Measurements from ENCODE around the gene CRISP3. TPM values are rescaled to one million over a fixed set of nuclear protein-coding genes. Genes with fewer than 3 reads are reported as not detected.

The CRISP3 gene
- not detected in 2 replicates for total RNA-seq

GRCh38 chr6:49744259-49744658, at the start of gene CRISP3:
TSS of gene CRISP3 (minus strand) at chr6:49744388. CDS start at chr6:49744367, 21 bp downstream.
- Histone ChIP-seq H4K20me1 (ENCODE audit: insufficient read depth, low read length) (no peaks in the 10 kb centered on the region), H3K27me3 (ENCODE audit: insufficient read depth, low read length) (no peaks in the 10 kb centered on the region), H3K27ac (ENCODE audit: low read depth, low read length) (no peak within 1 kb of the TSS), H3K9me3 (ENCODE audit: low read depth, low read length) (no peaks in the 10 kb centered on the region), H3K4me2 (ENCODE audit: insufficient read depth, low read length) (no peak within 1 kb of the TSS), H2AFZ (ENCODE audit: low read length) (no peak within 1 kb of the TSS), H3K36me3 (ENCODE audit: insufficient read depth, low read length) (no peaks in the 10 kb centered on the region), H3K4me1 (ENCODE audit: insufficient read depth, low read length) (no peaks in the 10 kb centered on the region), H3K79me2 (ENCODE audit: insufficient read depth, low read length) (no peaks in the 10 kb centered on the region), H3K4me3 (ENCODE audit: insufficient read depth, low read length) (no peak within 1 kb of the TSS)
- no peak for TF ChIP-seq CTCF (IDR thresholded peaks at IDR 0.05; ENCODE audit: extremely low read depth, low read depth, low read length)
- DNase-seq (ENCODE audit: insufficient read length, low spot score, missing footprints), result no peak

- H3K36me3 ChIP-seq (ENCODE audit: insufficient read depth, low read length), result no peaks in the 10 kb centered on the region
- H4K20me1 ChIP-seq (ENCODE audit: insufficient read depth, low read length), result no peaks in the 10 kb centered on the region
- no peak for DNase-seq (ENCODE audit: insufficient read length, low spot score, missing footprints)
- TF ChIP-seq CTCF (IDR thresholded peaks at IDR 0.05; ENCODE audit: extremely low read depth, low read depth, low read length), result no peak
- no peak overlapping the region for H2AFZ ChIP-seq (ENCODE audit: low read length)
- no peak overlapping the region for H3K4me3 ChIP-seq (ENCODE audit: insufficient read depth, low read length)
- H3K27ac ChIP-seq (ENCODE audit: low read depth, low read length), result no peak overlapping the region
- no peaks in the 10 kb centered on the region for H3K4me1 ChIP-seq (ENCODE audit: insufficient read depth, low read length)
- H3K27me3 ChIP-seq (ENCODE audit: insufficient read depth, low read length), result no peaks in the 10 kb centered on the region
- H3K4me2 ChIP-seq (ENCODE audit: insufficient read depth, low read length), result no peak overlapping the region
- H3K9me3 ChIP-seq (ENCODE audit: low read depth, low read length), result no peaks in the 10 kb centered on the region
- H3K79me2 ChIP-seq (ENCODE audit: insufficient read depth, low read length), result no peaks in the 10 kb centered on the region
Measured at GRCh38 chr6:49790341-49790740, 46.2 kb upstream of the CRISP3 start.

GRCh38 chr6:49787176-49787575, 43.0 kb upstream of the CRISP3 start, which contains the start of gene PGK2:
TSS of gene PGK2 (minus strand) at chr6:49787285. CDS start at chr6:49787187, 98 bp downstream.
- no peak for TF ChIP-seq CTCF (IDR thresholded peaks at IDR 0.05; ENCODE audit: extremely low read depth, low read depth, low read length)
- Histone ChIP-seq H3K27me3 (ENCODE audit: insufficient read depth, low read length) (no peaks in the 10 kb centered on the region), H2AFZ (ENCODE audit: low read length) (no peak within 1 kb of the TSS), H3K9me3 (ENCODE audit: low read depth, low read length) (no peaks in the 10 kb centered on the region), H3K4me2 (ENCODE audit: insufficient read depth, low read length) (no peak within 1 kb of the TSS), H3K4me3 (ENCODE audit: insufficient read depth, low read length) (no peak within 1 kb of the TSS), H3K79me2 (ENCODE audit: insufficient read depth, low read length) (no peaks in the 10 kb centered on the region), H4K20me1 (ENCODE audit: insufficient read depth, low read length) (no peaks in the 10 kb centered on the region), H3K27ac (ENCODE audit: low read depth, low read length) (no peak within 1 kb of the TSS), H3K4me1 (ENCODE audit: insufficient read depth, low read length) (no peaks in the 10 kb centered on the region), H3K36me3 (ENCODE audit: insufficient read depth, low read length) (no peaks in the 10 kb centered on the region)
- DNase-seq (ENCODE audit: insufficient read length, low spot score, missing footprints), result no peak

- Histone ChIP-seq H3K36me3 (ENCODE audit: insufficient read depth, low read length) (no peaks in the 10 kb centered on the region), H3K4me3 (ENCODE audit: insufficient read depth, low read length) (no peak overlapping the region), H3K27ac (ENCODE audit: low read depth, low read length) (no peak overlapping the region), H3K79me2 (ENCODE audit: insufficient read depth, low read length) (no peaks in the 10 kb centered on the region), H3K4me1 (ENCODE audit: insufficient read depth, low read length) (no peaks in the 10 kb centered on the region), H4K20me1 (ENCODE audit: insufficient read depth, low read length) (no peaks in the 10 kb centered on the region), H2AFZ (ENCODE audit: low read length) (no peak overlapping the region), H3K4me2 (ENCODE audit: insufficient read depth, low read length) (no peak overlapping the region), H3K27me3 (ENCODE audit: insufficient read depth, low read length) (no peaks in the 10 kb centered on the region), H3K9me3 (ENCODE audit: low read depth, low read length) (no peaks in the 10 kb centered on the region)
- DNase-seq (ENCODE audit: insufficient read length, low spot score, missing footprints), result no peak
- no peak for TF ChIP-seq CTCF (IDR thresholded peaks at IDR 0.05; ENCODE audit: extremely low read depth, low read depth, low read length)
Measured at GRCh38 chr6:49784272-49784671, 40.1 kb upstream of the CRISP3 start.

Data from osteoblast (primary cell).